Hematopoietic multipotent progenitor cell treated with erythropoietin and hydrocortisone succinate and interleukin-3 and kit ligand, for 17 days (in vitro differentiated cells): ENCODE measurements around the gene DTNBP1.

Experiments
- DNase-seq: peaks from one replicate; pipeline ENCODE4 v3.0.0-alpha.2; 2015; ENCODE audit warnings: low spot score

The DTNBP1 gene

GRCh38 chr6:15515226-15515625, 147.6 kb downstream of the DTNBP1 start:
- DNase-seq, result no peak

- no peak for DNase-seq
Measured at GRCh38 chr6:15513801-15514711, 148.8 kb downstream of the DTNBP1 start.

GRCh38 chr6:15513131-15513771, 149.6 kb downstream of the DTNBP1 start:
- DNase-seq, result no peak

GRCh38 chr6:15512721-15513120, 150.1 kb downstream of the DTNBP1 start:
- no peak for DNase-seq

- no peak for DNase-seq
Measured at GRCh38 chr6:15512126-15512525, 150.7 kb downstream of the DTNBP1 start.

- no peak for DNase-seq
Measured at GRCh38 chr6:15511248-15512125, 151.3 kb downstream of the DTNBP1 start.

GRCh38 chr6:15510536-15511247, 152.1 kb downstream of the DTNBP1 start:
- DNase-seq, result no peak

GRCh38 chr6:15510121-15510520, 152.7 kb downstream of the DTNBP1 start:
- no peak for DNase-seq

- DNase-seq, result no peak
Measured at GRCh38 chr6:15509335-15509933, 153.4 kb downstream of the DTNBP1 start.

- no peak for DNase-seq
Measured at GRCh38 chr6:15508931-15509330, 153.9 kb downstream of the DTNBP1 start.

GRCh38 chr6:15508441-15508871, 154.4 kb downstream of the DTNBP1 start:
- no peak for DNase-seq

- DNase-seq, result no peak
Measured at GRCh38 chr6:15507746-15508145, 155.1 kb downstream of the DTNBP1 start.

GRCh38 chr6:15507221-15507620, 155.6 kb downstream of the DTNBP1 start:
- DNase-seq, result no peak

GRCh38 chr6:15506066-15506465, 156.8 kb downstream of the DTNBP1 start:
- no peak for DNase-seq

- no peak for DNase-seq
Measured at GRCh38 chr6:15505463-15505918, 157.3 kb downstream of the DTNBP1 start.

GRCh38 chr6:15504581-15505350, 158.1 kb downstream of the DTNBP1 start:
- no peak for DNase-seq

- DNase-seq, result no peak
Measured at GRCh38 chr6:15504040-15504495, 158.8 kb downstream of the DTNBP1 start.

- no peak for DNase-seq
Measured at GRCh38 chr6:15503346-15503680, 159.5 kb downstream of the DTNBP1 start.

GRCh38 chr6:15502446-15503345, 160.1 kb downstream of the DTNBP1 start:
- DNase-seq, result no peak
